Thoracic aorta (tissue), 2 donors: ENCODE data around the gene IL11RA. TPM values are rescaled to one million over a fixed set of nuclear protein-coding genes. Genes with fewer than 3 reads are reported as not detected.

Experiments used
- ATAC-seq: fragments of 150-250 bp; one replicate; pipeline ENCODE4 v1.8.0; 2017; ENCODE audit warnings: low read depth; ENCODE audit not compliant: insufficient number of reproducible peaks, low FRiP score
- DNase-seq: peaks from one replicate; pipeline ENCODE4 v3.0.0-alpha.2; 2020; ENCODE audit warnings: low spot score
- H3K27ac ChIP-seq, 2 donors: fragments of 200-600 bp; sonication (generic); 1 replicate in 1 of 2; 2 replicates in 1 of 2; pipeline ENCODE4 v1.5.1; 2016; ENCODE audit warnings: mild to moderate bottlenecking in 2 of 2, moderate library complexity in 2 of 2
- H3K27me3 ChIP-seq: fragments of 200-600 bp; sonication (generic); replicated peaks from 2 replicates; pipeline ENCODE4 v1.6.0; 2016; ENCODE audit warnings: mild to moderate bottlenecking; ENCODE audit not compliant: insufficient read depth
- H3K36me3 ChIP-seq: fragments of 200-600 bp; sonication (generic); one replicate; pipeline ENCODE4 v1.5.1; 2016
- H3K4me1 ChIP-seq, 2 donors: fragments of 200-600 bp; sonication (generic); 1 replicate in 1 of 2; 2 replicates in 1 of 2; pipeline versions ENCODE4 v1.5.1 to v1.6.0; 2016; ENCODE audit warnings: low read depth in 2 of 2, mild to moderate bottlenecking in 1 of 2; ENCODE audit not compliant: control insufficient read depth in 1 of 2
- H3K4me3 ChIP-seq: fragments of 200-600 bp; sonication (generic); 2 replicates; pipeline ENCODE4 v1.5.1; 2016; ENCODE audit warnings: mild to moderate bottlenecking
- H3K9me3 ChIP-seq: fragments of 200-600 bp; sonication (generic); 2 replicates; pipeline ENCODE4 v1.5.1; 2016
- total RNA-seq, 2 donors: library from RNA; depleted of rRNA; stranded (reverse); fragments of >200 nt; gene quantifications; one replicate each; pipeline versions ENCODE4 v1.1.0 to v1.2.3, GENCODE V29; 2016
- TF ChIP-seq, protein P1 (sequence below): fragments of 200-600 bp; sonication (generic); IDR thresholded peaks from one replicate; pipeline ENCODE4 v1.5.1; 2019; ENCODE audit warnings: antibody characterized with exemption

The IL11RA gene
- total RNA-seq, 2 donors from 2014 or later = 81.3 to 99.0 TPM

- ATAC-seq = no peak
Observed at GRCh38 chr9:34615132-34615531, 36.9 kb upstream of the IL11RA start.

GRCh38 chr9:34620061-34620994 is 31.7 kb upstream of the IL11RA start, which contains the start of gene DCTN3:
Gene DCTN3, minus strand, starts transcription at chr9:34620495. Its CDS starts 31 bp downstream, at chr9:34620464.
- no peak within 1 kb of the TSS for H3K27ac ChIP-seq
- peaks cover 3 to 26% of the 10 kb centered on the region in 2 donors for H3K4me1 ChIP-seq
- H3K27me3 ChIP-seq = peaks cover 16% of the 10 kb centered on the region
- H3K36me3 ChIP-seq = peaks cover 27% of the 10 kb centered on the region
- TF ChIP-seq, protein P1, sequence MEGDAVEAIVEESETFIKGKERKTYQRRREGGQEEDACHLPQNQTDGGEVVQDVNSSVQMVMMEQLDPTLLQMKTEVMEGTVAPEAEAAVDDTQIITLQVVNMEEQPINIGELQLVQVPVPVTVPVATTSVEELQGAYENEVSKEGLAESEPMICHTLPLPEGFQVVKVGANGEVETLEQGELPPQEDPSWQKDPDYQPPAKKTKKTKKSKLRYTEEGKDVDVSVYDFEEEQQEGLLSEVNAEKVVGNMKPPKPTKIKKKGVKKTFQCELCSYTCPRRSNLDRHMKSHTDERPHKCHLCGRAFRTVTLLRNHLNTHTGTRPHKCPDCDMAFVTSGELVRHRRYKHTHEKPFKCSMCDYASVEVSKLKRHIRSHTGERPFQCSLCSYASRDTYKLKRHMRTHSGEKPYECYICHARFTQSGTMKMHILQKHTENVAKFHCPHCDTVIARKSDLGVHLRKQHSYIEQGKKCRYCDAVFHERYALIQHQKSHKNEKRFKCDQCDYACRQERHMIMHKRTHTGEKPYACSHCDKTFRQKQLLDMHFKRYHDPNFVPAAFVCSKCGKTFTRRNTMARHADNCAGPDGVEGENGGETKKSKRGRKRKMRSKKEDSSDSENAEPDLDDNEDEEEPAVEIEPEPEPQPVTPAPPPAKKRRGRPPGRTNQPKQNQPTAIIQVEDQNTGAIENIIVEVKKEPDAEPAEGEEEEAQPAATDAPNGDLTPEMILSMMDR = no peak
- H3K4me3 ChIP-seq = peak within 1 kb of the TSS; percentile 80
- no peaks in the 10 kb centered on the region for H3K9me3 ChIP-seq
- peak; percentile 92 for DNase-seq
- peak; percentile 93 for ATAC-seq

More at GRCh38 chr9:34615132-34615531, 36.9 kb upstream of the IL11RA start:
- TF ChIP-seq, protein P1 = no peak
- Histone ChIP-seq H3K27ac (no peak overlapping the region), H3K4me1 (peaks cover 4 to 30% of the 10 kb centered on the region in 2 donors), H3K27me3 (no peaks in the 10 kb centered on the region), H3K36me3 (peaks cover 45% of the 10 kb centered on the region), H3K4me3 (no peak overlapping the region), H3K9me3 (no peaks in the 10 kb centered on the region)
- no peak for DNase-seq

DNA sequence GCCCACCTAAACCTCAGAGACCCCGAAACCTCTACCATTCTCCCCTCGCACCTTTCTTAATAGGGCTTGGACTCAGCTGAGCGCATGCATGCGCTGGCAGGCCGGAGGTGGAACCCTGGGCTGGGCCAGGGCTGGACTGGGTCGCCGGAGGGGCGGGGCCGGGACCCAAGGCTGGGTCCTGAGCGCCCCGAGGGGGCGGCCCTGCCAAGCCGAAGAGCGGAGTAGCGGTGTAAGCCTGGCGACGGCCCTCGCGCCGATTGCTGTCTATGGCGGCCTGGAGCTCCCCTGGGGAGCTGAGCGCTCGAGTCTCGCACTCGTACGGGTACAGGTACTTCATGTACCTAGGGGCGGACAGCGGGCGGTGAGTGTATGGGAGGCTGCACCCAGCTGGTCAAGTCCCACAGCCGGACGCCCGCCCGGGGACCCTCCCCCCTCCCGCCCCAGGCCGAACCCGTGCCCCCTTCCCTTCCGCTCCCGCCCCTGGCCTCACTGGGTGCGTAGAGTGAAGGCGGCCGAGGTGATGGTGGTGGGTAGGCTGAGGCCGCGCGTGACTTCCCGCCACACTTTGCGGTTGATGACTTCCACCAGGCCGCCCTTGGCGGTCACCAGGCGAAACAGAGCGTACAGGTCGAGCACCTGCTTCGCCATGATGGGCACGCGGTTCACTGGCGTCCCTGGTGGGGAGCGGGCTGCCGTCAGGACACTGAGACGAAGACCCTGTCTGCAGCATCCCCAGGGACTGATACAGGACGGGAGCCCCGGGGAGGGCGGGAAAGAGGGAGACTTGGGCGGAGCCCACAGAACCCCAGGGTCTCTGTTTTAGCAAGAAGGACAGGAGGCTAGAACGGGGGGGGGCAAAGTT is 28.4 kb upstream of the IL11RA start:
- ATAC-seq (no peak), DNase-seq (no peak)
- no peak overlapping the region for H3K27ac ChIP-seq

DNA sequence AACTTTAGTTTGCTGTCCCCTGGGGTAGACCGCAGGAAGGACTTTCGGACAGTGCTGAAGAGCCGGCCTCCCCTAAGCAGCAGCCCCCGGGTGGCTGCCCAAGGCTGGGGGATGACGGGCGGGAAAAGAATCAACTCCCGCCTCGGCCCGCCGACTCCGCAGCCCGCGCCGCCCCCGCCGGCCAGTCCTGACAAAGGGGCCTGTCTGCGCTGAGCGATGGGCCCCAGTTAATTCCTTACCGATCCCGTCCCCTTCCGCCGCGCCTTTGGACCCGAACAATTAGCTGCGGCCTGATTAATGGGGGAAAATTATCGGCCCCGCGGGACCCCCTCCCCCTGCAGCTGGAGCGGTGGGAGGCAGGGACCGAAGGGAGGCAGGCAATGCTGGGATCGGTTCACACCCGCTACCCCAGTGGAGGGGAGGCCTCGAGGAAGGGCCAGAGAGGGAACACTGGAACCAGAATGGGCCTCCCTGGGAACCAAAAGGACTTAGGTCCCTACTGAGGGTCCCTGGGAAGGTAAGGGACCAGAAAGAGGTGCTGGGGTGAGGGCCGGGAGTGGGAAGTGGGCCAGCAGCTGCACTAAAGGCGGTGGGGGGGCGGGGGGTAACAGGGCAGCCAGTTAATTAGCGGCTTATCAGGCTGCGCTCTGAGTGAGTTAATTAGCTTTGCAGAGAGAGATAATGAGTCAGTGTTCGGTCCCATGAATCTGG is 27.4 kb upstream of the IL11RA start:
- Histone ChIP-seq H3K9me3 (no peaks in the 10 kb centered on the region), H3K36me3 (no peaks in the 10 kb centered on the region), H3K27ac (no peak overlapping the region), H3K27me3 (peaks cover 27% of the 10 kb centered on the region), H3K4me1 (peaks cover 3 to 37% of the 10 kb centered on the region in 2 donors), H3K4me3 (no peak overlapping the region)
- no peak for ATAC-seq
- TF ChIP-seq, protein P1 = no peak
- DNase-seq = no peak

More for the DNA sequence above, 28.4 kb upstream of the IL11RA start:
- TF ChIP-seq, protein P1 = no peak
- no peaks in the 10 kb centered on the region for H3K36me3 ChIP-seq
- H3K9me3 ChIP-seq = no peaks in the 10 kb centered on the region
- peak overlapping the region; percentile 34 for H3K4me3 ChIP-seq
- peaks cover 3 to 32% of the 10 kb centered on the region in 2 donors for H3K4me1 ChIP-seq
- peaks cover 22% of the 10 kb centered on the region for H3K27me3 ChIP-seq
